GM10266 (cell line): ENCODE measurements around the gene GPSM3.

Experiments
- DNase-seq: peaks from one replicate; pipeline ENCODE4 v3.0.0; 2012; ENCODE audit errors: extremely low spot score
- TF ChIP-seq, protein P1 (sequence below): IDR thresholded peaks from 2 replicates; pipeline ENCODE4 v1.5.1; 2012; ENCODE audit warnings: mild to moderate bottlenecking, low read depth; ENCODE audit not compliant: control insufficient read depth, insufficient read depth; ENCODE audit errors: missing control alignments

The GPSM3 gene

DNA sequence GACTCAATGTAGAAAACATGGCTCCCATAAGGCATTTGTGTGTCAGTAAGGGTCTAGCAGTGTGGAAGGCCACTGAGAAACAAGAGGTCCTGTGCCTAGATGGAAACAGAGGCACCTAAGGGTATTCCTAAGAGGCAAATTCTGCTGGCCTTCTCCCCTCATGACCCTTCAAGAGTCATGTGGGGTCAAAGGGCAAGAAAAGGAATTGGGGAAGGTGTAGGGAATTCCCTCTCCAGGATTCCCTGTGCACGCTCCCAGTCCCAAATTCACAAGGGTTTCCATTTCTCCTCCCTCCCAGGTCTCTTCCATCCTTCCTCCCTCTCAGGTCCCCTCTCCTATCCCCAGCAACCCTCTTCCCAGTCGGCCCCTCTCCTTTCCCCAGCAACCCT is 17.1 kb downstream of the GPSM3 start:
- TF ChIP-seq, protein P1, sequence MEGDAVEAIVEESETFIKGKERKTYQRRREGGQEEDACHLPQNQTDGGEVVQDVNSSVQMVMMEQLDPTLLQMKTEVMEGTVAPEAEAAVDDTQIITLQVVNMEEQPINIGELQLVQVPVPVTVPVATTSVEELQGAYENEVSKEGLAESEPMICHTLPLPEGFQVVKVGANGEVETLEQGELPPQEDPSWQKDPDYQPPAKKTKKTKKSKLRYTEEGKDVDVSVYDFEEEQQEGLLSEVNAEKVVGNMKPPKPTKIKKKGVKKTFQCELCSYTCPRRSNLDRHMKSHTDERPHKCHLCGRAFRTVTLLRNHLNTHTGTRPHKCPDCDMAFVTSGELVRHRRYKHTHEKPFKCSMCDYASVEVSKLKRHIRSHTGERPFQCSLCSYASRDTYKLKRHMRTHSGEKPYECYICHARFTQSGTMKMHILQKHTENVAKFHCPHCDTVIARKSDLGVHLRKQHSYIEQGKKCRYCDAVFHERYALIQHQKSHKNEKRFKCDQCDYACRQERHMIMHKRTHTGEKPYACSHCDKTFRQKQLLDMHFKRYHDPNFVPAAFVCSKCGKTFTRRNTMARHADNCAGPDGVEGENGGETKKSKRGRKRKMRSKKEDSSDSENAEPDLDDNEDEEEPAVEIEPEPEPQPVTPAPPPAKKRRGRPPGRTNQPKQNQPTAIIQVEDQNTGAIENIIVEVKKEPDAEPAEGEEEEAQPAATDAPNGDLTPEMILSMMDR = no peak
- DNase-seq = no peak

DNA sequence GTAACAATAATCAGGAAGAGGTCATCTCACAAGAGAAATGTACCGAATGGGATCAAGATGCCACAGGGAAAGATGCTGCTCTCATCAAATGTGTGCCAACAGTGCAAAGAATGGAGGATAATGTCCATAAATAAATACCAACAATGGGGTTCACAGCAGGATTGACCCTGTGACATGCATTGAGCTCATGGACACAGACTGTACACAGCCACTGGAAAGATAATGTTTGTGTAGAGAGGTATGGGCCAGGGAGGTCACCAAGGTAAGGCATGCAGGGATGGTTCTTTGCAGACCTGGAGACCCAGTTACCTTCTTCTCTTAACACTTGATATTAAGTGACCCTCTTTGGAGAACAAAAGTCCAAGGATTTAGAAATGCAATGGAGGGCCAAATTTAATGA is 18.0 kb downstream of the GPSM3 start:
- no peak for DNase-seq
- TF ChIP-seq, protein P1 = no peak

DNA sequence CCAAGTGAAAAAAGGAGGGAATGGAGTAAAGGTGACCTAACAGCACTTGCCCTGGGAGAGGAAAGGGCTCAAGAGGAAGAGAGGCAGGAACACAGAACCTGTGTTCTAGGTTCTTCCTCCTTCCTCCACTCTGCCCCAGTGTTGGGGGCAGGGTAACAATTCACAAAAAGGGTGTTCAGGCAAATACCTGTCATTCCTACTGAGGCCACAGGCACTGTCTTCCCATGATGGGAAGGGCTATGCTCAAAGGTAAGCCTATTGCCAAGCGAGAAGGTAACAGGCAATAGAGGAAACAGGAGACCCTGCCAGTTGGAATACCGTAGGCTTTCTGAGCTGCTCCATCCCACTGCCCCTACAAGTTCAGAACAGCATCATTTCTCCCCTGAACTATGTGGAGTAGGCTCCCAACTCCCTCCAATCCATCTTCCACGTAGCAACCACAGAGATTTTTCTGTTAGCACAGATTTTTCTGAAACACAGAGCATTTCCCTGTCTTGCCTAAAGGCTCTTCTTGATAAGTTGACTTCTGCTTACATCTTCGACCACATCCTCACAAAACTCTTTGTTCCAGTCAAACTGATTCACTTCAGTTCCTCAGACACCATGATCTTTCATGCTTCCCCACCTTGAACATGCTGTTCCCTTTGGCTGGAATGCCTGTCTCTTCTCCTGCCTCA is 19.3 kb downstream of the GPSM3 start:
- TF ChIP-seq, protein P1 = no peak
- no peak for DNase-seq

DNA sequence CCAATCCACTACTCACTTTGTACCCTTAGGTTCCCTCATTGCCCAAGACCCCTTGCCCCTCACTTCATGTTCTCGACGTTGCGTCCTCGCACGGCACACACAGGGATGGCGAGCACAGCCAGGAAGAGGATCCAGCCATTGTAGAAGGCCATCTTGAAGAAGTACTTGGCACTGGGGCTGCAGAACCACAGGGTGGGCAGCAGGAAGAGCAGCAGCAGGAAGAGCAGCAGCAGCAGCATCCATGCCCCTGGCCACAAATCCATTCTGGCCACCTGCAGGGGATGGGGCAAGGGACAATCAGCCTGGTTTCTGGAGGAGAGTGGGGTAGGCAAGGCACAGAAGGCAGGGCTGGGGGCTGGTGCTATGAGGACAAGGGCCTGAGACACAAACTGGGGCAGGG is 21.2 kb downstream of the GPSM3 start:
- TF ChIP-seq, protein P1 = no peak
- DNase-seq = no peak

DNA sequence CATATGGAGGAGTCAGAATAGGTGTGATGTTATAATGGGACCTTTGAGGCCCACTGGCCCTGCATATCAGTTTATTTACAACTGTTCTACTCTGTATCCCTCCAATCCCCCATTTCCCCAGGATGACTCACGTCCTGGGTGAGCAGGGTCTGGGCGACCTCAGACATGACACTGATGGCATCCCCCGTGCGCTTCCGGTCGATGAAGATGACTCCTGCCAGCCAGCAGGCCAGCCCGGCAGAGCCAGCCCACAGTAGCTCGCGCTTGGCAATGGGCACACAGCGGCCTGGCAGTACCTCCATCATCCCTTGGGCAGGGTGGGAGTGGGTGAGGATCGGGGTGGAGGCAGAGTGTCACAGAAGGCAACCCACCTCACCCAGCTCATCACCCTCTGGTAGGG is 22.1 kb downstream of the GPSM3 start:
- no peak for DNase-seq
- TF ChIP-seq, protein P1 = no peak

DNA sequence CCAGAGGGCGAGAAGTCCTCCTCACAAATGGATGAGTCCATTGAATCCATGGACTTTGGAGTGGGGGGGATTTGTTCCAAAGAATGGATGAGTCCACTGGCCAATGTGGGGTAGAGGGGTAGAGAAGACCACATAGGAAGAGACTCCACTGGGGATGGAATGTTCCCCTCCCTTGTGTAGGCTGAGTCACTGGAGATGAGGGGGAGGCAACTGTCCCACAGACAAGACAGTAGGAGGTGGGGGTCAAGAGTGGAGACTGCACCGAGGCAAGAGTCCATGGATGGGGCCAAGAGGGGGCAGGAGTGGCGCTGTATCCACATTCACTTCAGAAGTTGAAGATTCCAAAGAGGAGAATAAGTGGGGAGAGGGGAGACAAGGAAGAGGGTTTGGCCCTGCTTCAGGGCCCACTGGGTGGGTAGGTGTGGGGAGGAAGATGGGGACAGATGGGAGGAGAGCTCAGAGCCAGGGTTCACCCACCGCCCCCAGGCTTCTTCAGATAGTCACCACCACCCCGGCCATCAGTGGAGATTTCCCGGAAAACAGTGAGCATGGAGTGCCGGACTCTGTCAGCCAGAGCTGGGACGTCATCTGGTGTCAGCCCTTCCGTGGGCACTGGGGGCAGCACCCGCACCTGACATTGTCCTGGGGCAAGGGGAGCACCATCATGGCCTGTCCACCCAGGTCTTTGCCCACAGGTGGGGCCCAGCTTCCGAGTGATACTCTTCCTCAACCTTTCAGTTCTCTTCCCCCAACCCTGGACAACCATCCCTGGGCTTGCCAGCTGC is 23.4 kb downstream of the GPSM3 start:
- no peak for DNase-seq
- TF ChIP-seq, protein P1 = no peak

DNA sequence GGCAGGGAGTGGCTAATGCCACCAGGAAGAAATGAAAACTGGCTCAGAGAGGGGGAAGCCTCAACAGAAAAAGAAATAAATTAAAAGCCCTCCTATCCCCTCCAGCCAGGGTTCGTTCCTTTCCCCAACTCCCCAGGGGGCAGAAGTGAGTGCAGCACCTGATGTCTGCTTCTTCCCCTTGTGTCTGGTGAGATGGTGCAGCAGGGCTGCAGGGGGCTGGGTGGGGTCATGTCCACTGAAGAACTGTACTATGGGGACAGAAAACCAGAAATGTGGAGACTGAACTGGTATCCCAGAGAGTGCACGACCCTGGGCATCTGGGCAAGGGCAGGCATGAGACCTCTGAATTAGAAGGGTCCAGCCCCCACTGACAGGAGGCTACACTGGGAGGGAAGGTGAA is 24.1 kb downstream of the GPSM3 start:
- no peak for DNase-seq
- TF ChIP-seq, protein P1 = no peak
